Measurements from ENCODE around the gene TPST2. TPM values are rescaled to one million over a fixed set of nuclear protein-coding genes. Genes with fewer than 3 reads are reported as not detected.
"Not testable (repeated sequence)": the region's sequence is repeated elsewhere in the genome, so short reads cannot be mapped to it uniquely, and the experiment has no call there.

Gene TPST2
- total and polyA plus RNA-seq, 2 experiments from 2014 or later = 31.0 to 36.8 TPM

- Histone ChIP-seq H3K27ac (no peak overlapping the region), H3K27me3 (no peaks in the 10 kb centered on the region), H4K20me1 (ENCODE audit: insufficient read depth, poor library complexity, severe bottlenecking) (no peaks in the 10 kb centered on the region), H3K9me3 (ENCODE audit: low read depth) (no peaks in the 10 kb centered on the region), H3K9me2 (replicated peaks; ENCODE audit: insufficient read depth) (no peaks in the 10 kb centered on the region), H3K4me1 (ENCODE audit: insufficient read depth) (peaks cover under 1% of the 10 kb centered on the region), H3K36me3 (replicated peaks; ENCODE audit: insufficient read depth, low read depth) (no peaks in the 10 kb centered on the region), H2AFZ (no peak overlapping the region), H3K4me2 (no peak overlapping the region), H3K4me3 (no peak overlapping the region), H3K79me2 (no peaks in the 10 kb centered on the region)
- DNase-seq (ENCODE audit: low spot score) = no peak
- TF ChIP-seq, protein P1, sequence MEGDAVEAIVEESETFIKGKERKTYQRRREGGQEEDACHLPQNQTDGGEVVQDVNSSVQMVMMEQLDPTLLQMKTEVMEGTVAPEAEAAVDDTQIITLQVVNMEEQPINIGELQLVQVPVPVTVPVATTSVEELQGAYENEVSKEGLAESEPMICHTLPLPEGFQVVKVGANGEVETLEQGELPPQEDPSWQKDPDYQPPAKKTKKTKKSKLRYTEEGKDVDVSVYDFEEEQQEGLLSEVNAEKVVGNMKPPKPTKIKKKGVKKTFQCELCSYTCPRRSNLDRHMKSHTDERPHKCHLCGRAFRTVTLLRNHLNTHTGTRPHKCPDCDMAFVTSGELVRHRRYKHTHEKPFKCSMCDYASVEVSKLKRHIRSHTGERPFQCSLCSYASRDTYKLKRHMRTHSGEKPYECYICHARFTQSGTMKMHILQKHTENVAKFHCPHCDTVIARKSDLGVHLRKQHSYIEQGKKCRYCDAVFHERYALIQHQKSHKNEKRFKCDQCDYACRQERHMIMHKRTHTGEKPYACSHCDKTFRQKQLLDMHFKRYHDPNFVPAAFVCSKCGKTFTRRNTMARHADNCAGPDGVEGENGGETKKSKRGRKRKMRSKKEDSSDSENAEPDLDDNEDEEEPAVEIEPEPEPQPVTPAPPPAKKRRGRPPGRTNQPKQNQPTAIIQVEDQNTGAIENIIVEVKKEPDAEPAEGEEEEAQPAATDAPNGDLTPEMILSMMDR (IDR thresholded peaks at IDR 0.05; ENCODE audit: poor library complexity) = no peak
- TF ChIP-seq EZH2phosphoT487 (IDR thresholded peaks at IDR 0.05; ENCODE audit: low read depth, severe bottlenecking, unreplicated experiment) = no peak
- no peak for TF ChIP-seq EZH2 (IDR thresholded peaks at IDR 0.05; ENCODE audit: borderline replicate concordance)
- WGBS (ENCODE audit: low lambda C conversion rate, missing lambda C conversion rate) = 79% methylated on average over 2 of the region's 2 CpGs
These were observed 60.6 kb downstream of the TPST2 start for GRCh38 chr22:26529345-26529744.

DNA sequence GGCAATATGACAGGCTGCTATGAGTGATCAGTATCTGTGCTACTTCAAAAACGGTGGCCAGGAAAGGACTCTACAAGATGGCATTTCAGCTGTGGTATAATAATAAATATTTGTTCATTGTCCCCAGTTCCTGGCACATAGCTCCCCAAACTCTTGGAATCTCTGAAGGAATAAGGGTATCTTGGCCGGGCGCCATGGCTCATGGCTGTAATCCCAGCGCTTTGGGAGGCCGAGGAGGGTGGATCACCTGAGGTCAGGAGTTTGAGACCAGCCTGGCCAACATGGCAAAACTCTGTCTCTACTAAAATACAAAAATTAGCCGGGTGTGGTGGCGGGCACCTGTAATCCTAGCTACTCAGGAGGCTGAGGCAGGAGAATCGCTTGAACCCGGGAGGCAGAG is 61.4 kb downstream of the TPST2 start:
- H2AFZ ChIP-seq; H4K20me1 ChIP-seq (ENCODE audit: insufficient read depth, poor library complexity, severe bottlenecking); H3K9me2 ChIP-seq (replicated peaks; ENCODE audit: insufficient read depth); H3K79me2 ChIP-seq; H3K27me3 ChIP-seq; H3K4me1 ChIP-seq (ENCODE audit: insufficient read depth); DNase-seq (ENCODE audit: low spot score); H3K9me3 ChIP-seq (ENCODE audit: low read depth); H3K36me3 ChIP-seq (replicated peaks; ENCODE audit: insufficient read depth, low read depth); H3K4me2 ChIP-seq; H3K4me3 ChIP-seq; H3K27ac ChIP-seq: not testable (repeated sequence)
- WGBS (ENCODE audit: low lambda C conversion rate, missing lambda C conversion rate) = 98% methylated on average over 9 of the region's 9 CpGs

DNA sequence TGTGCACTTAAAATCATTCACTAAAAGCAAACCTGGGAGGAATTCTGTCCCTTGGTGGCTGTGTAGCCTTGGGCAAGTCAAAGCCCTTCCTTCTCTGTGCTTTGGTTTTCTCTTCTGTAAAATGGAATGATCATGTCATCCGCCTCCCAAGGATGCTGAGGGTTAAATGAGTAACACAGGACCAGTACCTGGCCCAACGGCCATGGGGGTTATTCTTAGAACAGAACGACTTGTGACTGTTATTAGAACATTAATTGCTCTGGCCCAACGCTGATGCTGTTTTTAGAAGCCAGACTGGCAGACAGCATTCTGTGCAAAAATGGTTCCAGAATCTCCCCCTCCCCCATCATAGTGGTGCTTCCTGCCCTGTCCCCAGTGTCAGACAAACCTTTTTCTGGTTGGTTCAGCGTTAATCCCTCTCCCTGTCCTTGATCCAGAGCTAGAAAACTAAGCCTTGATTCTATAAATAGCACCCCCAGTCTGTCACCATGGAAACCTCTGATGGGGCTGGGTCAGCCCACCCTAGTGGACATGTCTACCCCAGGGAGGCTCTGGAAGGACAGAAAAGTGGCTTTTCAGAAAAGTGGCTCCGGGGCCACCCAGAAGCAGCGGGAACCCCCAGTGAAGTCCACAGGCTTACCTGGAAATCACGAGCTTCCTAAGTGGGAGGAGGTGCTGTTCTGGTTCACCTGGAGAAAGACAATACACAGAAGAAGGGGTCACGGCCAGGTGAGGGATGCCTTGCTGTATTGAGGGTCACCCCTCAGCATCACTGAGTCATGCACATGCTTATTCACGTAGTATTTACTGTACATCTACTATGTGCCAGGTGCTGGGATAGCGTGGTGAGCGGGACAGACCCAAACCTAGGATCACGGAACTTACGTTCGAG is 62.1 kb downstream of the TPST2 start:
- Histone ChIP-seq H3K27ac (no peak overlapping the region), H3K36me3 (replicated peaks; ENCODE audit: insufficient read depth, low read depth) (no peaks in the 10 kb centered on the region), H3K27me3 (no peaks in the 10 kb centered on the region), H3K4me2 (no peak overlapping the region), H4K20me1 (ENCODE audit: insufficient read depth, poor library complexity, severe bottlenecking) (no peaks in the 10 kb centered on the region), H3K4me1 (ENCODE audit: insufficient read depth) (no peaks in the 10 kb centered on the region), H3K9me2 (replicated peaks; ENCODE audit: insufficient read depth) (no peaks in the 10 kb centered on the region), H3K79me2 (no peaks in the 10 kb centered on the region), H3K9me3 (ENCODE audit: low read depth) (no peaks in the 10 kb centered on the region), H3K4me3 (no peak overlapping the region), H2AFZ (no peak overlapping the region)
- TF ChIP-seq EZH2 (IDR thresholded peaks at IDR 0.05; ENCODE audit: borderline replicate concordance) (no peak), EZH2phosphoT487 (IDR thresholded peaks at IDR 0.05; ENCODE audit: low read depth, severe bottlenecking, unreplicated experiment) (no peak)
- TF ChIP-seq, protein P1 (IDR thresholded peaks at IDR 0.05; ENCODE audit: poor library complexity) = no peak
- DNase-seq (ENCODE audit: low spot score) = no peak
- 87% methylated on average over 15 of the region's 15 CpGs for WGBS (ENCODE audit: low lambda C conversion rate, missing lambda C conversion rate)

DNA sequence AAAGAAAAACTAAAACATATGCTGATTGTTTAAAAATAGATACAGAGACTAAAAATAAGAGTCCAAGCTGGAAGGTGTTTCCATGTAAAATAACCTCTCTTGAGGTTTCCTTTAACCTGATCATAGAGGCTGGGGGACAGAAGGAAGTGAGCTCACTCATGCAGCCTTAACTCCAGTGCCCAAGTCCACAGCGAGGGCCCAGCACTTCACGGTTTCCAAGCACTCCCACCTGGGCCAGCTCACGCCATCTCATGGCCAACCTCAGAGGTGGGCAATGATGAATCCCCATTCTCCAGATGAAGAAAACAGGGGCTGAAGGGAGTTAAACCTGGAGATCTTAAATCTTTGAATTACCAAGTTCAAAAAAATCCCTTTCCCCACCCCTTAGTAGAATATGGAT is 62.8 kb downstream of the TPST2 start:
- Histone ChIP-seq H2AFZ (no peak overlapping the region), H3K36me3 (replicated peaks; ENCODE audit: insufficient read depth, low read depth) (no peaks in the 10 kb centered on the region), H3K9me3 (ENCODE audit: low read depth) (no peaks in the 10 kb centered on the region), H4K20me1 (ENCODE audit: insufficient read depth, poor library complexity, severe bottlenecking) (no peaks in the 10 kb centered on the region), H3K4me1 (ENCODE audit: insufficient read depth) (no peaks in the 10 kb centered on the region), H3K79me2 (no peaks in the 10 kb centered on the region), H3K4me3 (no peak overlapping the region), H3K27ac (no peak overlapping the region), H3K9me2 (replicated peaks; ENCODE audit: insufficient read depth) (no peaks in the 10 kb centered on the region), H3K4me2 (no peak overlapping the region), H3K27me3 (no peaks in the 10 kb centered on the region)
- 96% methylated on average over 3 of the region's 3 CpGs for WGBS (ENCODE audit: low lambda C conversion rate, missing lambda C conversion rate)
- no peak for DNase-seq (ENCODE audit: low spot score)
- TF ChIP-seq, protein P1 (IDR thresholded peaks at IDR 0.05; ENCODE audit: poor library complexity) = no peak
- TF ChIP-seq EZH2 (IDR thresholded peaks at IDR 0.05; ENCODE audit: borderline replicate concordance) = no peak
- TF ChIP-seq EZH2phosphoT487 (IDR thresholded peaks at IDR 0.05; ENCODE audit: low read depth, severe bottlenecking, unreplicated experiment) = no peak

All from hepatocyte (in vitro differentiated cells).